NCI-H69 (cell line): ENCODE measurements around the gene HS3ST3B1.

ENCODE experiments used
- DNase-seq: peaks from one replicate; lab custom pipeline; 2025; lab: John Stamatoyannopoulos, UW

HS3ST3B1 gene

DNA sequence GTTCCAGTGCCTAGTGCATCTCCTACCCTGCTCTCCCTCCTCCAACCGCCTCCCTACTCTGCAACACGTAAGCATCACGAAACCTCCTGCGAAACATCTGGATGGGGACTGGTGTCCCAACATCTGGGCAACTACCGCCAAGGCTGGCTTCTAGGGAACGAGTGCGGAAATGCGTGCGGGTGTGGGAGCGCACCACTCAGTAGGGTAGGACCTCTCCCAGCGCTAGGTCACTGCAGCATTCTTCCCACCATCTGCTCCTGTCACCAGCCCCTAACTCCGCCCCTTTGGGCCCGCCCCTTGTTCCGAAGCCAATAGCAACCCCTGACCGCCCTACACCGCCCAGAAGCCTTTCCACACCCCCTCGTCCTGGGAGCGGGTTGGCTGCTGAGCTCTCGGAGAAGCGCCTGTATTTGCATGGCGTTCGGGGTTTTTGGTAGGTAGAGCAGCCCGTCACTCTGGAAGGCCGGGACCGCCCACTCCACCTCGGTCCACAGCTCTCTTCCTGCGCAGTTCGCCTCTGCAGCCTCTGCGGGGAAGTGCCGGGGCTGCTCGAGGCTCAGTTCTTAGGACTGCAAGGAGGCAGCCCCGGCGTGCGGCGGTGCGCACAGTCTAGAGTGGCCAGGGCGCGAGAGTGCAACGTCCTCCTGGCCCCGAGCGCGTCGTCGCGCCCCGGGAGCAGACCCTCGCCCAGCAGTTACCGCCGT, at the start of gene HS3ST3B1:
Gene HS3ST3B1, plus strand, starts transcription at position 507 of the 704 bp plus-strand sequence. CDS start 438 bp downstream, outside the sequence.
- DNase-seq, result peak; percentile 92

GRCh38 chr17:14261406-14261805, 39.5 kb upstream of the HS3ST3B1 start:
- DNase-seq, result no peak

GRCh38 chr17:14268264-14268663, 32.6 kb upstream of the HS3ST3B1 start:
- DNase-seq, result peak; percentile 0

DNA sequence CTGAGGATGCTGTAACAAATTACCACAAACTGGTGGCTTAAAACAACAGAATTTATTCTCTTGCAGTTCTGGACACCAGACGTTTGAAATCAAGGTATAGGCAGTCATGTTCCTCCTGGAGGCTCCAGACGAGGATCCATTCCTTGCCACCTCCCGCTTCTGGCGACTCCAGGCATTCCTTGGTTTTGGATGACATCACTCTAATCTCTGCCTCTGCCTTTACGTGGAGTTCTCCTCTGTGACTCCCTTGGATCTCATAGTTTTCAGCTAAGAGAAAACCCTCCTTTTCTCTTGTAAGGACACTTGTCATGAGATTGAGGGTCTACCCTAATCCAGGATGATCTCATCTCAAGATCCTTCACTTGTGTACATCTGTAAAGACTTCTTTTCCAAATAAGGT, 31.4 kb upstream of the HS3ST3B1 start:
- DNase-seq, result no peak

DNA sequence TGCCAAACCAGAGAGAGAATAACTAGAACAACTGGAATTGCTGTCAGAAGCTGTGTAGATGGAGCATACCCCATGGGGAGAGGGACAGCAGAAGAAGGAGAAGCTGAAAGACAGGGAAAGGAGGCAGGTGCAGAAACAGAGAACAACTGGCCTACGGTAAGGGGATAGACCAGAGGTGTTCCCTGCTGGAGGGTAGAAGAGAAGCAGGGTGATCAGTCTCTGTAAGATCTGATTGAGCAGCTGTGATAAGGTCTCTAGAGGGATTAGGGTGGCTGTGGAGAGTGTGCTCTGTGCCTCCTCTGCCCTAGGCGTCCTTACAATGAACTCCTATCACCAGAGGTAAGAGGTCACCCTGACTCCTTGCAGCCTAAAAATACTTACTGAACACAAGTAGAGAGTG, 30.4 kb upstream of the HS3ST3B1 start:
- DNase-seq, result no peak

- no peak for DNase-seq
These were observed 24.2 kb upstream of the HS3ST3B1 start for GRCh38 chr17:14276535-14277250.

DNA sequence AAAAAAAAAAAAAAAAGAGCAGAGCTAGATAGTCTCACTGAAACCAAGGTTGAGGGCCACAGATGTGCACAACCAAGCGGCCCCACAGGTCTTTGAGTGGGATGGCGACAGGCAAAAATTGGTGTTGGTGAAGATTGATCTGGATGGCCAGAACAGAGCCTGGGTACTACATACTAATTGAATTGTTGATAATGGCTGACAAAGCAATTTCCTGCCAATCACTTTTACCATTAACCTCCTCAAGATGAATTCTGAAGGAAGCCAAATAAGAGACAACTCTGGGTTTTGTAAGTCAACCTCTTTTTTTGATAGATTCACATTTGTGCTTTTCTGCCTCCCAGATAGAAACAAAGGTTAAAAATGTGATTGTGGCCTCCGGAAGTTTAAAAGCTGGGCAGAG, 19.4 kb upstream of the HS3ST3B1 start:
- DNase-seq, result no peak

DNA sequence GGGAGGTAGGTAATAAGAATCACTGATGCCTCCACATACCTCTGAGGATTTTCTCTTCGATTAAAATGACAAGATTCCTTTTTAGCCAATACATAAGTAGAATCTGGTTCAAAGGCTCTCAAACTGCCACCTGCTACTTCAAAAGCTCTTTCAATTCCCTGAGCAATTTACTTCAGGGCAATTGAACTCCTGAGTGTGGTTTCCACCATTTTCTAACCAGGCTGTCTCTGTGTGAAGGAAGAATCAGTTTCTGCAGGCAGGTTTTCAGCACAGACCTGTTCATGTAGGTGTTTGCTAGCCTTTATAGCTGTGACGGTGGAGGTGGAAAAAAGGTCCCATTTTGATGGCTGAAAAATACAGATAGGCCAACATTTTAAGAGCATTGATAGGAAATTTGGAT, 18.2 kb upstream of the HS3ST3B1 start:
- DNase-seq, result no peak

DNA sequence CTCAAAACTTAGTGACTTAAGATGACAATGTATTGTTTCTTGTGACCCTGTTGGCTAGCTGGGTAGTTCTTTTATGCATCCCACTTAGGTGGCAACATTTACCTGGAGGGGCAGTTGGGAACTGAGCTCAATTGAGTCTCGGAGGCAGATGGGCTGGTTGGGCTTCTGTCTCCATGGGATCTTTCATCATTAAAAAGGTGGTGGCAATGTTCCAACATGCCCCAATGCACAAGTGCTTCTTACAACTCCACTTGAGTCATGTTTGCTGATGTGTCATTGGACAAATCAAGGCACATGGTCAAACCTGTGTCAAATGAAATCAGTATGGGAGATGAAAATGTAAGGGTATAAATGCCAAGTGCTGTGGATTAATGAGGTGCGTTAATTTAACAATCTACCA, 11.7 kb upstream of the HS3ST3B1 start:
- DNase-seq, result peak; percentile 2

GRCh38 chr17:14294876-14295275, 6.0 kb upstream of the HS3ST3B1 start:
- DNase-seq, result no peak

- no peak for DNase-seq
These were observed 5.2 kb upstream of the HS3ST3B1 start for GRCh38 chr17:14295676-14296075.

DNA sequence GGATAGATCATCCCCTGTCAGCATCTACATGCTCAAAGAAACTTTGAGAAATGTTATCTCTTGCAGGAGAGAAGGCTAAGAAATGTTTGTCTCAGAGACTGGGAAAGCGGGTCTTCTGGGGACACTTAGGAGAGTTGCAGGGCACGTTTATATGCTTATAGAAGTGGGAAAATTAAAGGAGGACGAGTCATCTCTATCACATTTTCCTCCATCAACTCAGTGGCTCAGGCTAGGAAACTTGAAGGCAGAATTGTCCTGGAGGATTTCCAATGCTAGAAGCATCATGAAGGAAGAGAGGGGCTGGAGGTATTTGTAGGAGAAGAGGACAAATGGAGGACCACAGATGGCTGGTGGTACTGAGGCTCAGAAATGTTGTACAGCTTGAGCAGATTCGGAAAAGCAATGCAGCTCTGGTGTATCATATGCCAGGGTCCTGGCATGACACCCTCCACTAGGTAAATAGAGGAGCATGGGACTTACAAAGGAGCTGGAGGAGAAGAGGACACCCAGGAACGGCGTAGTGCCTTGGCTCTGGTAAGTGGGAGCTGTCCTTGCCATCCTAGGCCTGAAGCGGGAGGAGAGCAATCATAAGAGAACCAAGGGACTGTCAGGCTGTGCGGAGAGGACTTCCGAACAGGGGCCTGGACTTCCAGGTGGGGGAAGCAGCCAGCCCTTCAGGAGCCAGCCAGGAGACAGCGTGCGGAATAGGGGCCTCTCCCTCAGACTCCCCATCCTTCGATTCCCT, 4.5 kb upstream of the HS3ST3B1 start:
- DNase-seq, result no peak

DNA sequence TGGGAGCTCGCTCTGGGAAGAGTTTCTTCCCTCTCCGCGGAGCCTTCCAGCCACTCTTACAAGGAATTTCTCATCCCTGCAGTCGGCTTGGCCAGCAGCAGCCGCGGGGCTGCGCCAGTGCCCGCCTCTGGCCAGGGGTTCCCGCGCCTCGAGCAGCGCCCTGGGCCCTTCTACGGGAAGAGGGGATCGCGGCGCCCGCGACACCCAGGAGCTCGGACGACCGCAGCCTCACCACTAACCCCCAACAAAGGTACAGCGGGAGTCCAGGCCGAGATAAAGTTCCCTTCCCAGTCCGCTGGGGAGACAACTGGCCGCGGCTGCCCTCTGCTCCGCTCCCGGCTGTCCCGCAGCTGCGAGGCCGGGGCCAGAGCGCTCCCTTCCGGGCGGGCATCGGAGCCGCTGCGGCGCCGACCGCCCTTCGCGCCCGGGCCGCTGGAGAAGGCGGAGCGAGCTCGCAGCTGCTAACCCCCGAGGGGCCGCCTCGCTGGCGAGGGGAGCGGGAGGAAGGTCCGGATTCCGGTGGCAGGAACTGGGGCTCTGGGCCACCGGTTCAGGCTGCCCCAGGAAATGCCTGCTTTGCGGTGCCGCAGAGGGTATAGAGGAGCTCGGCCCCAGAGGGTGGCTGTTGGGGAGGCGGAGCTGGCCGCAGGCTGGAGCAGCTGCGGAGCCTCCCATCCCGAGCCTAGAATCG, 3.6 kb upstream of the HS3ST3B1 start:
- DNase-seq, result peak; percentile 37

- no peak for DNase-seq
These were observed 2.5 kb upstream of the HS3ST3B1 start for GRCh38 chr17:14298221-14298946.

GRCh38 chr17:14298947-14299279, 2.0 kb upstream of the HS3ST3B1 start:
- DNase-seq, result no peak

- DNase-seq, result peak; percentile 6
These were observed 1.4 kb upstream of the HS3ST3B1 start for GRCh38 chr17:14299280-14300141.

- peak; percentile 40 for DNase-seq
These were observed 604 bp downstream of the HS3ST3B1 start for GRCh38 chr17:14301279-14302090.

- peak; percentile 40 for DNase-seq
These were observed 1.2 kb downstream of the HS3ST3B1 start for GRCh38 chr17:14302091-14302430.

- DNase-seq, result peak; percentile 72
These were observed 1.7 kb downstream of the HS3ST3B1 start for GRCh38 chr17:14302431-14303099.
